ENCODE measurements around the gene PC.

Gene PC

GRCh38 chr11:66883016-66883965, 74.9 kb downstream of the PC start:
- no peak for DNase-seq (ENCODE audit: low spot score)

- no peak for DNase-seq (ENCODE audit: low spot score)
Measured at GRCh38 chr11:66882561-66883015, 75.6 kb downstream of the PC start.

DNA sequence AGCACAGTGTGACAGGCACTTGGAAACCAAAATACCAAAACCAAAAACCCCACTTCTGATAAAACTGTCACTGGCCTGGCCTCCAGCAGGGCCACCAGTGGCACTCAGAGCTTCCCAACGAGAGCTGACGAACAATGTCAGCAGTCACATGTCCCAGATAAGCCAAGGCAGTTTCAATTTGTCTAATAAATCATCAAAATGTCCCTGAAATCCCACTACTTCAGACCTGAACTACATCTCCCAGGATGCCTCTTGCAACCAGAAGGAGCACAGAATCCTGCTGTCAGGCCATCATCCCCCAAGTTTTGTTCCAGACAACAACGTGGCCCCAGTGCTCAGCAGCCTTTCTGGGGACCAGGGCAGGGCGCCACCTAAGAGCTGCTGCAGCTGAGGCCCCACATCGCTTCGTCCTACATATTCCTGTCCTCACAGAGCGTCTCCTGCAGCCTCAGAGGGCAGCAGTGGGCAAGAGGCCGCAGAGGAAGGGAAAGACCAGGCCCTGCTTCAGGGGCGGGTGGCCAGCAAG, 76.2 kb downstream of the PC start:
- DNase-seq (ENCODE audit: low spot score) = no peak

GRCh38 chr11:66881451-66881835, 76.7 kb downstream of the PC start:
- no peak for DNase-seq (ENCODE audit: low spot score)

GRCh38 chr11:66880496-66881450, 77.4 kb downstream of the PC start:
- no peak for DNase-seq (ENCODE audit: low spot score)

GRCh38 chr11:66879999-66880398, 78.2 kb downstream of the PC start:
- DNase-seq (ENCODE audit: low spot score) = no peak

GRCh38 chr11:66879583-66879982, 78.6 kb downstream of the PC start:
- no peak for DNase-seq (ENCODE audit: low spot score)

GRCh38 chr11:66879000-66879399, 79.2 kb downstream of the PC start:
- no peak for DNase-seq (ENCODE audit: low spot score)

DNA sequence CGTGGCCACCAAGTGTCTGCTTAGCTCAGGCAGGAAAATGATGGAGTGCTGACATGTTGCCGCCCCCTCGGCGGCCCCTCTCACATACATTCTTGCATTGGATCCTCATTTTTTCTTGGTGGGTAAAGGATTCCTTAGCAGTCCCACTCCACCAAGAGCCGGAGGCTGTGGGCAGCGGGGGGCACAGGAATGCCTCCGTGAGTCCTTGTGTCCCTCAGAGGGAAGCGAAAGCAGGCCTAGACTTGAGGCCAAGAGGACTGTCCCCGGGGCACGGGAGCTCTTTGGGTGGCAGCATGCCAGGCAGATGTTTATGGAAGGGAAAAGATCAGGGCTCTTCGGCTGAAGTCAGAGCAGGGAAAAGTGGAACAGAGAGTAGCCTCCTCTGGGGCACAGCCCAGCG, 79.7 kb downstream of the PC start:
- no peak for DNase-seq (ENCODE audit: low spot score)

DNA sequence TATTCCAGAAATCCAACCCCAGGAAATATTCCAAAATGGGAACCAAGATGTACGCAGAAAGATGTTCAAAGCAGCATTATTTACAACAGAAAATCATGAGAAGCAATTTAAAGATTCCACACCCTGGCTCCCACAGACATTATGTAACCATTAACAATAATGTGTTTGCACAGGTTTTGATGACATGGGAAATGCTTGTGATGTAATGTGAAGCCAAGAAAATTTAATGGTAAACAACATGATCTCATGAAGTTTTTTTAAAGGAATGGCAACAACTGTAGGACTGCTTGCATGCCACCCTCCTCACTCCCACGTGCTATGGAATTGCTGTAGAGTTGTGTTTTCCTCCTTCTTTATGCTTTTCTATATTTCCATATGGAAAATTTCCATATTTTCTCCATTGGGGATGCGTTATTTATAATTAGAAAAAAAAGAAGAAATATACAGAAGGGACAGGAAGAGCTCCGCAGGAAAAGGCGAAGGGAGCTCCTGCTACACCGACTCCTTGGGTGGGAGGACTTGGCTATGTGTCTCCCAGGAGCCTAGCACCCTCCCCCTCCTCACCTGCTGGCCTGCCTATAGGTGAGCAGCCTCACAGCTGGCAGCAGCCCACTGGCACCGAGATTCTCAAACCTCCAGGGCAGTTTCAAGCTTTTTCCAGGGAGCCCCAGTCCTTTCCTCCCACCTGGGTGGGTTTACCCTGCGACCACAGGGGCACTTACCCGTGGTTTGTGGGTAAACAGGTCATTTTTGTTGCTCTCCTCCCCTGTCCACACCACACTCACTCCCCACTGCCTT, 80.4 kb downstream of the PC start:
- no peak for DNase-seq (ENCODE audit: low spot score)

- DNase-seq (ENCODE audit: low spot score) = no peak
Measured at GRCh38 chr11:66875378-66875777, 82.8 kb downstream of the PC start.

GRCh38 chr11:66874232-66874631, 84.0 kb downstream of the PC start:
- no peak for DNase-seq (ENCODE audit: low spot score)

DNA sequence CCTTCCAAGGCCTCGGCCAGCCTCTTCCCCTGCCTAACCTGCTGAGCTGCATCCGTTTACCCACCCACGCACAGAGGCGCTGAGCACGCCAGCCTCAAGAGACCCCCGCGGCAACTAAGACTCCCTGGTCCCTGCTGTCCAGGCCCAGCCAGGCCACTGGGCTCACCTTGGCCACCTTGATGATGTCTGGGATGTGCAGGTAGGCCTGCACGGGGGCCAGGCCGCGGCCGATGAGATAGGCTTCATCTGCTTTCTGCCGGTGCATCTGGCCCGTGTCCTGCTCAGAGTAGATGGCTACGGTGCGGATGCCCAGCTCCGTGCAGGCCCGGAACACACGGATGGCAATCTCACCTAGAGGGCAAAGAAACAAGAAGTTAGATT, 86.7 kb downstream of the PC start:
- DNase-seq (ENCODE audit: low spot score) = no peak

DNA sequence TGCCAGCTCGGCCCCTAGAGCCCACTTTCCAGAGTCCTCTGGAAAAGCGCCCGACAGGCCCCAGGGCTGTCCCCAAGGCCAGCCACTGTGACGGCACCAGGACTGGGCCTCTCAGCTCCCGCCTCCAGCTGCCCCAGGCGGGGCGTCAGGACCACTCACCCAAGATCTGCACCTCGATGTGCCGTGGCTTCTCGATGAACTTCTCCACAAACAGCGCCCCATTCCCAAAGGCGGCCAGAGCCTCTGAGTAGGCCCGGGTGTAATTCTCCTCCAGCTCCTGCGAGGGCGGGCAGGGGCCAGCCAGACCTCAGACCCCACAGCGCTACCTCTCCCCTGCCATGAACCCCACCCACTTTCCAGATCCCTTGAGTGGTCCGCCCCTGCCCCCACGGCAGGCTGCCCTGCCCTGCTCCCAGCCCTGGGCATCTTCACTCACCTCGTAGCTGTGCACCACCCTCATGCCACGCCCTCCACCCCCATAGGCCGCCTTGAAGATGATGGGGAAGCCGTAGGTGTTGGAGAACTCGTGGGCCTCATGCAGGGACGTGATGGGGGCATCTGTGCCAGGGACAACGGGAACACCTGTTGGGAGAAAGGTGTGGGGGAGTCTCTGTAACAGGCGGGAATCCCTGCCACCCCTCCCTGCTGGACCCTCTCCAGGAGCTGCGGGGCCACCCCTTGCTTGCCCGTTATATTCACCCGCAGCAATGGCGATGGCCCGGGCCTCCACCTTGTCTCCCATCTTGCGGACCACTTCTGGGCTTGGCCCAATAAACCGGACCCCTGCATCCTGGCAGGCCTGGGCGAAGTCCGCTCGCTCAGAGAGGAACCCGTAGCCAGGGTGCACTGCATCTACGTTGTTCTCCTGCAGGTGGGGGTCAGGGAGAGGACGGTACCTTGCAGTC, 87.3 kb downstream of the PC start:
- no peak for DNase-seq (ENCODE audit: low spot score)

GRCh38 chr11:66870131-66870530, 88.1 kb downstream of the PC start:
- no peak for DNase-seq (ENCODE audit: low spot score)

- DNase-seq (ENCODE audit: low spot score) = no peak
Measured at GRCh38 chr11:66869567-66869870, 88.7 kb downstream of the PC start.

DNA sequence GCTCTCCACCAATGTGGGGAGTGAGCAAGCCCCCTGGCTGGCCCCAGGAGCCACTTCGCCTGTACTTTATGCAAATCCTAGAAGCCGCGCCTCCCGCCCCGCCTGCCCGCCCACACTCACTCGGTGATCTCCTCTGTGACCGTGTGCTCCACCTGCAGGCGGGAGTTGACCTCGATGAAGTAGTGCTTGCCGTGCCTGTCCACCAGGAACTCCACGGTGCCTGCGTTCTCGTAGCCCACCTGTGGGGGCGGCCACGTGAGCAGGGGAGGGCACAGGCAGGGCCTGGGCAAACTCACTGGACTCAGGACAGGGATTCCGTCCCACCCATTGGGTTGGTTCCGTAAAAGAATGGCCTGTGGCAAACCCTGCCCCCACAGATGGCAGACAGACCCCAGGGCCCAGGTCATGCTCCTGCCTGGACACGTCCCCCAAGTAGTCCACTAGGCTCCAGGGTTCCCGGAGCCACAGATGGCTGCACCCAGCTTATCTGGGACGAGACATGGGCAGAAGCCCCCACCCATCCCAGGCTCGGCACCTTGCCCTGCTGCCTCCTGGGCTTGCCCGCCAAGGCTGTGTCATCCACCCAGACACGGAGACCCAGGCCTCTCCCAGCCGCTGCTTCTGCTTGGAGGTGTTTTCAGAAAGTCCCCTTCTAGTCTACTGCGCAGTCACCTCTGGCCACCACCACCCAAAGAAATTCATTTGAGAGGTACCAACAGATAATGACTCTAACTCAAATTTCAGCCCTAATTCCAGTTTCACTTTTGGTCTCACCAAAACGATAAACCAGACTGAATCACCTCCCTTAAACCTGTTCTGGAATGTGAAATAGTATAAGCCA, 89.2 kb downstream of the PC start:
- peak; percentile 100 for DNase-seq (ENCODE audit: low spot score)

DNA sequence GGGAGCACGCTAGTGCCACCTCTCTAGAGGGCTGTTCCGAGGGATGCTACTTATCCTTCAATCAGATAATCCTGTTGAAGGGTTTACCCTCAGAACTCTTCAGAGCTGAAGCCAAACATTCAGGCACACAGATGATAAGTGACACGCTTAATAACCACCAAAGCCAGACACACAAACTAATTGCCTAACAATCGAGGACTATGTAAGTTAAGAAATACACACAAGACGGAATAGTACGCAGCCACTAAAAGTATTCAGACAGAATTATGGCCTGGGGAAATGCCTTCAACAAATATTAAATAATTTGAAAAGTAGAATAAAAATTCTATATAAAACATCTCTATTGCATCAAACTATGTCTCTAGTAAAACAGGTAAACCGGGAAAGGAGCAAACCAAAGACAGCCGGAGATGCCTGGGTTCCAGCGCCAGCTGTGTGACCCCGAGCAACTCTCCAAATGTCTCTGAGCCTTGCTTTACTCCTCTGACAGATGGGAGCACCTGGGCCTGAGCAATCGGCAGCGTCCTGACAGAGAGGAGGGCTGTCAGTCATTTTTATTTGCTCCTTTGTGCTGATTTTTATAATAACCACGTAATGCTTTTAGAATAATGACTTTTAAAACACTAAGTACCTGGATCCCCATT, 90.0 kb downstream of the PC start:
- peak; percentile 58 for DNase-seq (ENCODE audit: low spot score)

DNA sequence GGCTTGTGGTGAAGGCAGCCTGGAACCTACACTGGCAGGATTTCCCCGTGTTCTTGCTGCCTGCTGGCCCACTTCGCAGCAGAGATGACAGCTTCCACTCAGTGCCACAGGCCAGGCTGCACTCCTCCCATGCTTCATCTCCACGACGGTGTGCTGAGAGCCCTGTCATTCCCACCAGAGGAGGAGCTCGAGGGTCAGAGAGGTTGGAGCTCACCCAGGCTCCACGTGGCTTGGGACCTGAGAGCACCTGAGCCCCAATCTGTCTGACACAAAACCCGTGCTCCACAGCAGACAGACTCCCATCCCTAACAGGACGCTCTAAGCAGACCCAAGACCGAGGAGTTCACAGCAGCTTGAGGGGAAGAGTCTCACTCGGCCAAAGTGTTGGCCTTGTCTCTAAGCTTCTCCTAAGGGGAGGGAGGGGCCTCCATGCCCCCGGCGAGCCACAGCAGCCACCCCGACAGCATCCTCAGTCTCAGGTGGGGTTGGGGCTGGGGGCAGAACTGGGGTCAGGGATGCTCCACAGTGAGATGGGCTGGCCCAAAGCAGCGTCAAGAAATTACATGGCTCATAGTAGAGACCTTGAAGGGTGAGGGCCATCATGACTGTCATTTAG, 90.7 kb downstream of the PC start:
- DNase-seq (ENCODE audit: low spot score) = peak; percentile 90
